Heart left ventricle (tissue), 16 donors: Measurements from ENCODE around the gene ANKRD22. TPM values are rescaled to one million over a fixed set of nuclear protein-coding genes. Genes with fewer than 3 reads are reported as not detected.

ENCODE experiments used
- ATAC-seq, 4 donors: fragments of 200-7000 bp; cut with Tn5 transposase; one replicate each; pipeline ENCODE4 v1.9.1; 2020 to 2022; ENCODE audit warnings: moderate library complexity in 4 of 4, mild to moderate bottlenecking in 3 of 4, moderate number of reproducible peaks in 1 of 4
- DNase-seq, 5 donors: peaks; one replicate each; pipeline ENCODE4 v3.0.0-alpha.2; 2020
- H3K27ac ChIP-seq, 12 donors: fragments of 200-600 bp; sonication (generic) in 4 of 12; one replicate each; pipeline versions ENCODE4 v1.5.0 to v1.8.0; 2016 to 2022; ENCODE audit warnings: mild to moderate bottlenecking in 2 of 12
- H3K27me3 ChIP-seq, 9 donors: fragments of 200-600 bp; sonication (generic) in 2 of 9; one replicate each; pipeline versions ENCODE4 v1.5.1 to v1.8.0; 2016 to 2022; ENCODE audit warnings: mild to moderate bottlenecking in 3 of 9
- H3K36me3 ChIP-seq, 9 donors: fragments of 200-600 bp; sonication (generic) in 2 of 9; one replicate each; pipeline versions ENCODE4 v1.5.0 to v1.8.0; 2018 to 2022; ENCODE audit warnings: mild to moderate bottlenecking in 2 of 9
- H3K4me1 ChIP-seq, 12 donors: fragments of 200-600 bp; sonication (generic) in 4 of 12; one replicate each; pipeline versions ENCODE4 v1.5.0 to v1.8.0; 2016 to 2022; ENCODE audit warnings: mild to moderate bottlenecking in 3 of 12
- H3K4me3 ChIP-seq, 12 donors: fragments of 200-600 bp; sonication (generic) in 4 of 12; one replicate each; pipeline versions ENCODE4 v1.5.0 to v1.8.0; 2017 to 2022; ENCODE audit warnings: mild to moderate bottlenecking in 9 of 12, moderate library complexity in 4 of 12
- H3K9me3 ChIP-seq, 12 donors: fragments of 200-600 bp; sonication (generic) in 4 of 12; one replicate each; pipeline versions ENCODE4 v1.5.0 to v1.8.0; 2016 to 2022; ENCODE audit warnings: mild to moderate bottlenecking in 1 of 12
- POLR2A ChIP-seq, 2 donors: fragments of 450-650 bp; IDR thresholded peaks; one replicate each; pipeline ENCODE4 v1.6.1; 2017; ENCODE audit warnings: antibody characterized with exemption in 2 of 2, mild to moderate bottlenecking in 2 of 2, moderate library complexity in 2 of 2
- WGBS, 4 donors: extraction: QIAGEN DNeasy Blood & Tissue Kit in 2 of 4; methylation state at CpG; one replicate each; pipeline versions ENCODE4 v1.1.5 to v1.1.7; 2013 to 2018; 5-methylcytosine and 5-hydroxymethylcytosine counted together
- intact Hi-C, 10 donors: fragments of 100-400 bp; cut with DNase I; formaldehyde crosslinking; loops; one replicate each; pipeline versions ENCODE4 v1.11.1 to v1.14.2; 2022
- polyA plus RNA-seq, 2 donors: library from polyadenylated mRNA; stranded (reverse); fragments of 200-250 nt; gene quantifications; one replicate each; pipeline ENCODE4 v1.2.3, GENCODE V29; 2013
- total RNA-seq, 9 donors: library from RNA; depleted of rRNA in 2 of 9; stranded (reverse); fragments of >200 nt in 2 of 9; fragmentation: NEBNext Ultra II Directional in 3 of 9; extraction: Animal tissue kit (Norgen Biotek cat#: 25700) in 3 of 9; gene quantifications; one replicate each; pipeline versions ENCODE4 v1.1.0 to v1.2.4, GENCODE V29; 2016 to 2023
- TF ChIP-seq, protein P1 (sequence below), 12 donors: fragments of 200-600 bp; sonication (generic) in 4 of 12; IDR thresholded peaks; one replicate each; pipeline versions ENCODE4 v1.5.0 to v1.8.0; 2018 to 2022; ENCODE audit warnings: antibody characterized with exemption in 12 of 12, mild to moderate bottlenecking in 5 of 12
- donor health status: ischemic (EF 13 %, LVEDD 7.1; RV severe dilation, severe dysfunction).
- donor health status: healthy with polysubstance abuse.
- donor health status: DM: no; HTN: yes; CAD: no.
- donor health status: DM: no; HTN: no; CAD: no.
- donor health status: ischemic (EF 25% LVEDD 6.9; RV normal size, moderate dysfunction).
- donor health status: ischemic (EF 25% LVEDD 5.7; RV mildly dilated, moderate dysfunction).
- donor health status: healthy.
- donor health status: DM: yes; HTN: yes; CAD: no.
- donor health status: ischemic (EF 35%, LVEDD 5.7; RV mildly dilated, moderate dysfunction).
- donor health status: nonischemic (EF 11% LVEDD 7.7; RV severe dilation, severe dysfunction).
- donor health status: DM: yes; HTN: yes; CAD: no.
- donor health status: PGD.
- donor health status: ischemic (EF 29% LVEDD 5.4; RV normal size, mild dysfunction).
- donor health status: nonischemic (EF 23%, LVEDD 6.1; RV moderate dilation, normal function).

ANKRD22 gene
- total and polyA plus RNA-seq, 11 donors: 0.12 to 5.9 (median 0.52) TPM; not detected in 8

- H3K4me3 ChIP-seq: no peak overlapping the region
- peak overlapping the region in 1 of 12 donors; percentile 71 for H3K27ac ChIP-seq
- no peak for TF ChIP-seq POLR2A (IDR thresholded peaks at IDR 0.05)
- TF ChIP-seq, protein P1, sequence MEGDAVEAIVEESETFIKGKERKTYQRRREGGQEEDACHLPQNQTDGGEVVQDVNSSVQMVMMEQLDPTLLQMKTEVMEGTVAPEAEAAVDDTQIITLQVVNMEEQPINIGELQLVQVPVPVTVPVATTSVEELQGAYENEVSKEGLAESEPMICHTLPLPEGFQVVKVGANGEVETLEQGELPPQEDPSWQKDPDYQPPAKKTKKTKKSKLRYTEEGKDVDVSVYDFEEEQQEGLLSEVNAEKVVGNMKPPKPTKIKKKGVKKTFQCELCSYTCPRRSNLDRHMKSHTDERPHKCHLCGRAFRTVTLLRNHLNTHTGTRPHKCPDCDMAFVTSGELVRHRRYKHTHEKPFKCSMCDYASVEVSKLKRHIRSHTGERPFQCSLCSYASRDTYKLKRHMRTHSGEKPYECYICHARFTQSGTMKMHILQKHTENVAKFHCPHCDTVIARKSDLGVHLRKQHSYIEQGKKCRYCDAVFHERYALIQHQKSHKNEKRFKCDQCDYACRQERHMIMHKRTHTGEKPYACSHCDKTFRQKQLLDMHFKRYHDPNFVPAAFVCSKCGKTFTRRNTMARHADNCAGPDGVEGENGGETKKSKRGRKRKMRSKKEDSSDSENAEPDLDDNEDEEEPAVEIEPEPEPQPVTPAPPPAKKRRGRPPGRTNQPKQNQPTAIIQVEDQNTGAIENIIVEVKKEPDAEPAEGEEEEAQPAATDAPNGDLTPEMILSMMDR (IDR thresholded peaks at IDR 0.05): no peak
- H3K4me1 ChIP-seq: peaks cover 0 to 15% (median 0%) of the 10 kb centered on the region in 12 donors
- H3K36me3 ChIP-seq: no peaks in the 10 kb centered on the region
- ATAC-seq: no peak
- H3K27me3 ChIP-seq: no peaks in the 10 kb centered on the region
- peaks cover 0 to 3% (median 0%) of the 10 kb centered on the region in 12 donors for H3K9me3 ChIP-seq
- intact Hi-C loops: loop anchor here in 1 of 10 donors (5.0 kb wide), 1 partner anchor 371 kb away; no protein-coding TSS in a partner anchor
- no peak for DNase-seq
- 85 to 92% (median 88%) methylated on average over 6 of the region's 6 CpGs for WGBS, 4 donors
These were observed 10.1 kb downstream of the ANKRD22 start for GRCh38 chr10:88841316-88842111.

- H3K36me3 ChIP-seq: no peaks in the 10 kb centered on the region
- H3K27me3 ChIP-seq: no peaks in the 10 kb centered on the region
- DNase-seq (no peak), ATAC-seq (peak in 1 of 4 donors; percentile 41)
- no peak overlapping the region for H3K4me3 ChIP-seq
- intact Hi-C loops: loop anchor here in 1 of 10 donors (5.0 kb wide), 1 partner anchor 371 kb away; no protein-coding TSS in a partner anchor
- H3K9me3 ChIP-seq: no peaks in the 10 kb centered on the region
- no peak for TF ChIP-seq POLR2A (IDR thresholded peaks at IDR 0.05)
- TF ChIP-seq, protein P1 (IDR thresholded peaks at IDR 0.05): no peak
- WGBS, 4 donors: 90 to 94% (median 93%) methylated on average over 5 of the region's 5 CpGs
- H3K4me1 ChIP-seq: peaks cover 0 to 17% (median 0%) of the 10 kb centered on the region in 12 donors
- peak overlapping the region in 1 of 12 donors; percentile 71 for H3K27ac ChIP-seq
These were observed 10.8 kb downstream of the ANKRD22 start for GRCh38 chr10:88840881-88841280.

DNA sequence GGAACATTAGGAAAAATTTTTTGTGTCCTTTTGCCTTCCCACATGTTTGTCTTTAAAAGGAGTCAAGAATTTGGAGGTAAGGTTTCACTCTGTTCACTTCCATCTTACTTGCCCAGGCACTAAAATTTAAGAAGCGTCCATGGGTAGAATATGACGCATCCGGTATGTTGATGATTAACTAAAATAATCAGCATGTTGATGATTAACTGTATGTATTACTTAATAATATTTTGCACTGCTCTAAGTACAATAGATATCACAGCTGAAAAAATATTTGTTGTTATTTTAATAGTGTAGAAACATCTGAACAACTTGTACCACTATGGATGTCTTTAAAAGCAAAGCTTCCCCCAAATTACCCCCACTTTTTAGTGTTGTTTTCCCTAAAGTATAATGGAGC is 11.5 kb downstream of the ANKRD22 start:
- intact Hi-C loops: loop anchor here in 1 of 10 donors (5.0 kb wide), 1 partner anchor 372 kb away; no protein-coding TSS in a partner anchor
- no peak for ATAC-seq
- 96 to 97% (median 97%) methylated on average over 3 of the region's 3 CpGs for WGBS, 4 donors

More for the DNA sequence above, 11.5 kb downstream of the ANKRD22 start:
- Histone ChIP-seq H3K27ac (peak overlapping the region in 1 of 12 donors; percentile 71), H3K36me3 (no peaks in the 10 kb centered on the region), H3K4me3 (no peak overlapping the region), H3K9me3 (no peaks in the 10 kb centered on the region), H3K27me3 (no peaks in the 10 kb centered on the region), H3K4me1 (peaks cover 0 to 24% (median 0%) of the 10 kb centered on the region in 12 donors)
- DNase-seq: no peak
- TF ChIP-seq, protein P1 (IDR thresholded peaks at IDR 0.05): no peak
- no peak for TF ChIP-seq POLR2A (IDR thresholded peaks at IDR 0.05)
